Dendritic cell treated with granulocyte-macrophage colony-stimulating factor and Interleukin-4, amounts not matched to agents 40 ng/mL and 50 ng/mL, for 4 days (primary cell): Measurements from ENCODE around the gene TNFRSF18.
"Not testable (repeated sequence)": the region's sequence is repeated elsewhere in the genome, so short reads cannot be mapped to it uniquely, and the experiment has no call there.

ENCODE experiments used
- H3K27ac Mint-ChIP-seq: one replicate; pipeline ENCODE4 v1.8.0; 2022; ENCODE audit warnings: mild to moderate bottlenecking, mixed read lengths
- H3K27me3 Mint-ChIP-seq: one replicate; pipeline ENCODE4 v1.8.0; 2022; ENCODE audit warnings: mild to moderate bottlenecking, mixed read lengths
- H3K36me3 Mint-ChIP-seq: one replicate; pipeline ENCODE4 v1.8.0; 2022; ENCODE audit warnings: low read depth, mixed read lengths
- H3K4me1 Mint-ChIP-seq: one replicate; pipeline ENCODE4 v1.8.0; 2022; ENCODE audit warnings: low read depth, mixed read lengths
- H3K4me3 Mint-ChIP-seq: one replicate; pipeline ENCODE4 v1.8.0; 2022; ENCODE audit warnings: mild to moderate bottlenecking, moderate library complexity, mixed read lengths
- H3K9me3 Mint-ChIP-seq: one replicate; pipeline ENCODE4 v1.8.0; 2022; ENCODE audit warnings: mixed read lengths
- intact Hi-C: fragments of 100-400 bp; cut with micrococcal nuclease; formaldehyde crosslinking; loops from one replicate; pipeline ENCODE4 v1.15.0; 2022

The TNFRSF18 gene

GRCh38 chr1:1178794-1179331 is 27.5 kb downstream of the TNFRSF18 start:
- Mint-ChIP-seq H3K27me3 (peaks cover 53% of the 10 kb centered on the region), H3K9me3 (no peaks in the 10 kb centered on the region), H3K4me1 (no peaks in the 10 kb centered on the region), H3K36me3 (no peaks in the 10 kb centered on the region), H3K27ac (no peak overlapping the region), H3K4me3 (no peak overlapping the region)
- intact Hi-C loops = no loop called here

DNA sequence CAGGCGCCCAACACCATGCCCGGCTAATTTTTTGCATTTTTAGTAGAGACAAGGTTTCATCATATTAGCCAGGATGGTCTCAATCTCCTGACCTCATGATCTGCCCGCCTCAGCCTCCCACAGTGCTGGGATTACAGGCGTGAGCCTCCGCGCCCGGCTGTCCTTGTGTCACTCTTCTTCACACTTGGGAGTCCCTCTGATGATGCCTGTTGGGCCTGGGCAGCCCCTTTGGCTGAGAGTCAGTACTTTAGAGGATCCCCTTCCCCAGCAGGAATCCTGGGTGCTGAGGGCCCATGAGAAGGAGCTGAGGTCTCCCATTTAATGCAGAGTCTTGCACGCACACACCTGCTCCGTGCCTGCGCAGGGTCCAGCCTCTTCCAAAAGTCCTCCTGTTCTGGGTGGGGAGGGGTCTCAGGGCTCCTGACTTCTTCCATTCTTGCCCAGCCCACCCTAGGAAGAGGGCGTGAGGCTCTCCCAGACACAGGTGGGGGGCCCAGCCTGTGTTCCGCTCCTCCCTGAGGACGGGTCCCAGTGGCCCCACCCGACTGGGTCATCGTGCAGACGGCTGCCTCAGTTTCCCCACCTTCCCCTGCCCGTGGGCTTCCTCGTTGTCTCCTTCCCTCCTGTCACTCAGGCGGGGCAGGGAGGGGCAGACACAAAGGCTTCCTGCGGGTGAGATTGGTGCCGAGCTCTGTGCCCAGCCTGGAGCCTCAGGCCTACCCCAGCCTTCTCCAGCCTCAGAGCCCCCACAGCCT is 28.8 kb downstream of the TNFRSF18 start:
- Mint-ChIP-seq H3K27ac (no peak overlapping the region), H3K4me3 (no peak overlapping the region), H3K9me3 (no peaks in the 10 kb centered on the region), H3K27me3 (peaks cover 56% of the 10 kb centered on the region), H3K36me3 (no peaks in the 10 kb centered on the region), H3K4me1 (no peaks in the 10 kb centered on the region)
- intact Hi-C loops = no loop called here

- Mint-ChIP-seq H3K27ac (no peak overlapping the region), H3K4me1 (no peaks in the 10 kb centered on the region), H3K27me3 (peaks cover 55% of the 10 kb centered on the region), H3K9me3 (no peaks in the 10 kb centered on the region), H3K36me3 (no peaks in the 10 kb centered on the region), H3K4me3 (no peak overlapping the region)
- intact Hi-C loops = no loop called here
Observed at GRCh38 chr1:1176931-1177330, 29.5 kb downstream of the TNFRSF18 start.

DNA sequence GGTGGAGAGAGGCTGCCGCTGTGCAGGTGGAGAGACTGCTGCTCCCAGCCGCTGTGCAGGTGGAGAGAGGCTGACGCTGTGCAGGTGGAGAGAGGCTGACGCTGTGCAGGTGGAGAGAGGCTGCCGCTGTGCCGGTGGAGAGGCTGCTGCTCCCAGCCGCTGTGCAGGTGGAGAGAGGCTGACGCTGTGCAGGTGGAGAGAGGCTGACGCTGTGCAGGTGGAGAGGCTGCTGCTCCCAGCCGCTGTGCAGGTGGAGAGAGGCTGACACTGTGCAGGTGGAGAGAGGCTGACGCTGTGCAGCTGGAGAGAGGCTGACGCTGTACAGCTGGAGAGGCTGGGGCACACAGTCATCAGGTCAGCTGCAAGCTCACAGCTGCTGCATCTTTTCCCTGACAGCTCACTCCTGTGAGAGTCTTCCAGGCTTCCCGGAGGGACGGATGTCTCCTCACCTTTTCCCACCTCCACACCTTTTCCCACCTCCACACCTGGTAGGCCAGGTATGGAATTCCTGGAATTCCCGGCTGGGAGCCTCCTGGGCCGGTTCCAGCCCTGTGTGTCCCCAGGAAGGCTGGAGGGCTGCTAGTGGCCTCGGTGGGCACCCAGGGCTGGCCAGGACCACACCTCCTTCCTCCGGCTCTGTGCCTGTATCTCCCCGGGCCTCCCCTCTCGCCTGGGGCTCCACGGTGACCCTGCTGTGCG is 30.2 kb downstream of the TNFRSF18 start:
- H3K9me3 Mint-ChIP-seq, H3K27ac Mint-ChIP-seq, H3K4me3 Mint-ChIP-seq, H3K4me1 Mint-ChIP-seq, H3K36me3 Mint-ChIP-seq, intact Hi-C loops: not testable (repeated sequence)
- peaks cover 58% of the 10 kb centered on the region for H3K27me3 Mint-ChIP-seq

DNA sequence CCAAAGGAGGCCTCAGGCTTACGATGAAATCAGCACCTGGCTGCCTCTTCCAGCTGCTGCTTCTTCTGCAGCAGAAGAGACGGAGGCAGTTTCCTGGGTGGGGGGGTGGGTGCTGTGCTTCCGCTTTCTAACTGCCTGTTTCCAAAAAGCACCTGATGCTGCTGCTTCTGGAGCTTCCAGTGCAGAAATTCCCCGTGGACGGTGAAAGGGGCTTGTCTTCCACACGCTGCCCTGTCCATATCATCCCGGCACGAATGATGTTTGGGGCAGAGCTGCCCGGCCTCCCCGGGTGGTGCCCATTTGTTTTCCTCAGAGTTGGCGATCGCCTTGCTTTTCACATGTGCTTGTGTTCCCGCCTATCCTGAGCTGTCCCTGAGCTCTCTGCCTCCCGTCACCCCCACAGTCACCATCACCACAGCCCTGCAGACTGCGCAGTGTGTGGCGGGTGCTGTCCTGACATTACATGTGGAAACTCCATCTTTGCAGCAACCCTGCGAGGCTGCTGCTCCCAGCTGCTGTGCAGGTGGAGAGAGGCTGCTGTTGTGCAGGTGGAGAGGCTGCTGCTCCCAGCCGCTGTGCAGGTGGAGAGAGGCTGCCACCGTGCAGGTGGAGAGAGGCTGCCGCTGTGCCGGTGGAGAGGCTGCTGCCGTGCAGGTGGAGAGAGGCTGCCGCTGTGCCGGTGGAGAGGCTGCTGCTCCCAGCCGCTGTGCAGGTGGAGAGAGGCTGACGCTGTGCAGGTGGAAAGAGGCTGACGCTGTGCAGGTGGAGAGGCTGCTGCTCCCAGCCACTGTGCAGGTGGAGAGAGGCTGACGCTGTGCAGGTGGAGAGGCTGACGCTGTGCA is 30.9 kb downstream of the TNFRSF18 start:
- intact Hi-C loops = no loop called here
- no peaks in the 10 kb centered on the region for H3K9me3 Mint-ChIP-seq
- H3K27ac Mint-ChIP-seq = no peak overlapping the region
- H3K4me3 Mint-ChIP-seq = no peak overlapping the region
- no peaks in the 10 kb centered on the region for H3K4me1 Mint-ChIP-seq
- no peaks in the 10 kb centered on the region for H3K36me3 Mint-ChIP-seq
- H3K27me3 Mint-ChIP-seq = peaks cover 62% of the 10 kb centered on the region

GRCh38 chr1:1173793-1174415 is 32.5 kb downstream of the TNFRSF18 start, which contains the start of gene TTLL10:
TTLL10 (plus strand) TSS chr1:1173880; CDS start chr1:1179216, 5,336 bp downstream.
- Mint-ChIP-seq H3K4me1 (no peaks in the 10 kb centered on the region), H3K36me3 (no peaks in the 10 kb centered on the region), H3K27ac (no peak within 1 kb of the TSS), H3K27me3 (peaks cover 74% of the 10 kb centered on the region), H3K9me3 (no peaks in the 10 kb centered on the region), H3K4me3 (no peak within 1 kb of the TSS)
- intact Hi-C loops = no loop called here

GRCh38 chr1:1173061-1173792 is 33.2 kb downstream of the TNFRSF18 start:
- Mint-ChIP-seq H3K4me3 (no peak overlapping the region), H3K9me3 (no peaks in the 10 kb centered on the region), H3K36me3 (no peaks in the 10 kb centered on the region), H3K27me3 (peaks cover 76% of the 10 kb centered on the region), H3K4me1 (no peaks in the 10 kb centered on the region), H3K27ac (no peak overlapping the region)
- intact Hi-C loops = no loop called here

- H3K27me3 Mint-ChIP-seq = peaks cover 64% of the 10 kb centered on the region
- H3K4me3 Mint-ChIP-seq = no peak overlapping the region
- H3K27ac Mint-ChIP-seq = no peak overlapping the region
- no peaks in the 10 kb centered on the region for H3K9me3 Mint-ChIP-seq
- no peaks in the 10 kb centered on the region for H3K36me3 Mint-ChIP-seq
- H3K4me1 Mint-ChIP-seq = no peaks in the 10 kb centered on the region
- intact Hi-C loops = no loop called here
Observed at GRCh38 chr1:1171546-1172340, 34.6 kb downstream of the TNFRSF18 start.

- Mint-ChIP-seq H3K27ac (no peak overlapping the region), H3K36me3 (no peaks in the 10 kb centered on the region), H3K4me1 (no peaks in the 10 kb centered on the region), H3K9me3 (no peaks in the 10 kb centered on the region), H3K4me3 (no peak overlapping the region), H3K27me3 (peaks cover 61% of the 10 kb centered on the region)
- intact Hi-C loops = no loop called here
Observed at GRCh38 chr1:1171161-1171545, 35.2 kb downstream of the TNFRSF18 start.

DNA sequence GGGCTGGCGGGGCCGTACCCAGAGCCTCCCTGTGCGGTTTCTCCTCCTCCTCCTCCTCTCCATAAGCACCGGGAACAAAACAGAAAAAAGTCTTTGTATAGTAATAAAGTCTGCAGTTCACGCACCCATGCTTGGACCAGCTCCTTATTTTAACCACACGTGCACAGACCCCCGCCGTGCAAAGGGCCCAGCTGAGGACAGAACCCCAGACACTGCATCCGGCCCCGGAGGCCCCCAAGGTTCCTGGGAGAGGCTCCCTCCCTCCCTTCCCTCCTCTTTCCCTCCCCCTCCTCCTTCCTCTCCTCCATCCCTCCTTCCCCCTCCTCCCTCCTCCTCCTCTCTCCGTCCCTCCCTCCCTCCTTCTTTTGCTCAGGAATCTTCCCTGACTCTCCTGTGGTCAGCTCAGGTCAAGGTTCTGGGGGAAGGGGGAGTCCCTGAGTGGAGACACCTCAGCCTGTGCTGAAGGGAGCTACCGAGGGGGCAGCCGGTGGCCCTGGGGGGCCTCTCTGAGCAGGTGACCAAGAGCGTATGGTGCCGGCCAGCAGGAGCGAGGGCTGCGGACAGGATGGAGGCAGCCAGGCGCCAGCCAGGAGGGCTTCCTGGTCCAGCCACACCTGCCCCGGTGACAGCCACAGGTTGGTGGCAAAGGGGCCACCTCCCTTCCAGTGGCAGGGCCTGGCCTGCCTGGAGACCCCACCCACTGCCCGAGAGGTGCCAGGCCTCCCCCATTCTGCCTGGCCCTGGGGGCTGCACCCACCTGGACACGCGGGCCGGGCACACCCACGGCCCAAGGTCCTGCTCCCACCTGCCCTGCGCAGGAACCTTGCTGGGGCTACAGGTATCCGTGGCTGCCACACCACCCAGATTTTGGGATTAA is 35.9 kb downstream of the TNFRSF18 start:
- Mint-ChIP-seq H3K27ac (no peak overlapping the region), H3K4me3 (no peak overlapping the region), H3K4me1 (no peaks in the 10 kb centered on the region), H3K9me3 (no peaks in the 10 kb centered on the region), H3K27me3 (peaks cover 59% of the 10 kb centered on the region), H3K36me3 (no peaks in the 10 kb centered on the region)
- intact Hi-C loops = no loop called here

DNA sequence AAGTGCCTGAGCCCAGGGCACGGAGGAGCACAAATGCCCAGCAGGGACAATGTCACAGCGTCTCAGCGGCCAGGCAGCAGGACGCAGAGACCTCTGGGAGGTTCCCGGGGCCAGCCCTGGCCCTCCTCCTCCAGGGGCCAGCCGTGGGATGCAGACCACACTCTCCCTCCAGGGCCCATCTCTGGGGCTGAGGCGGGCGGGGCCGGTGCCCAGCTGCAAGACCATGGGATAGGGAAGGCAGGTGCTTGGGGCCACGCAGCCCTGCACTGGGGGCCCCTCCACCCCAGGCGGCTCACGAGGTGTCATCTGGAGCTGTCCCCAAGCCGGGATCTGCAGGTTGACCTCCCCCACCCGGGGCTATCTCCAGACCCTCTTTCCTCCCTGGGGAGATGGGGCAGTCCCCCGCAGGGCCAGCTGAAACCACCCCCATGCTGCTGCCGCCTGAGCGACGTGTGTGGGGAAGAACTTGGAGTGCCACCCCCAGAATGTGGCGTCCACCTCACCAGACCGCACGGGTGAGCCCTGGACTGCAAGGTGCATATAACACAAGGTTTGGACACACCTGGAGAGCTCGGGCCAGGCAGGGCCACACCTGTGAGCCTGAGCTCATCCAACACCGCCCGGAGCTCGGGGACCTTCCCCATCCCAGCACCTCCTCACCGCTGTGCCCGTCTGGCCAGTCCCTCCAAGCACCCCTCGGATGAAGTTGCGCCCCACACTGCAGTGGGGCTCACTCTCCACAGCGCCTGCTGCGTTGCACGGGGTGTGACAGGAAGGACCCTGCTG is 36.8 kb downstream of the TNFRSF18 start:
- intact Hi-C loops = no loop called here
- Mint-ChIP-seq H3K27ac (no peak overlapping the region), H3K4me3 (no peak overlapping the region), H3K4me1 (no peaks in the 10 kb centered on the region), H3K27me3 (peaks cover 59% of the 10 kb centered on the region), H3K36me3 (no peaks in the 10 kb centered on the region), H3K9me3 (no peaks in the 10 kb centered on the region)
